HepG2 (cell line): Measurements from ENCODE around the gene CLDN15. TPM values are rescaled to one million over a fixed set of nuclear protein-coding genes. Genes with fewer than 3 reads are reported as not detected.

Source experiments
- CEBPG ChIP-seq: IDR thresholded peaks from 2 replicates; pipeline ENCODE4 v1.6.1; 2016
- CENPX ChIP-seq: sonication (generic); formaldehyde crosslinking; IDR thresholded peaks from 2 replicates; pipeline ENCODE4 v1.9.0; 2021; ENCODE audit warnings: mild to moderate bottlenecking, missing genetic modification reagents, moderate library complexity
- E2F2 ChIP-seq: sonication (generic); formaldehyde crosslinking; IDR thresholded peaks from 2 replicates; pipeline ENCODE4 v1.4.0; 2020; ENCODE audit warnings: missing genetic modification reagents, borderline replicate concordance
- ELF4 ChIP-seq: sonication (generic); formaldehyde crosslinking; IDR thresholded peaks from 2 replicates; pipeline ENCODE4 v1.5.0; 2020; ENCODE audit warnings: missing genetic modification reagents, mild to moderate bottlenecking, moderate library complexity, borderline replicate concordance
- ETV6 ChIP-seq: sonication (generic); formaldehyde crosslinking; conservative IDR thresholded peaks from 2 replicates; pipeline ENCODE4 v1.4.0; 2020; ENCODE audit warnings: missing genetic modification reagents
- FOSL1 ChIP-seq: sonication (generic); formaldehyde crosslinking; IDR thresholded peaks from 2 replicates; pipeline ENCODE4 v1.9.0; 2021; ENCODE audit warnings: missing genetic modification reagents, borderline replicate concordance
- GFI1 ChIP-seq: sonication (generic); formaldehyde crosslinking; IDR thresholded peaks from 2 replicates; pipeline ENCODE4 v1.5.0; 2020; ENCODE audit warnings: missing genetic modification reagents, mild to moderate bottlenecking, borderline replicate concordance
- JUNB ChIP-seq: sonication (generic); formaldehyde crosslinking; IDR thresholded peaks from 2 replicates; pipeline ENCODE4 v1.8.0; 2022; ENCODE audit warnings: missing genetic modification reagents, mild to moderate bottlenecking, borderline replicate concordance
- KDM2A ChIP-seq: sonication (generic); formaldehyde crosslinking; IDR thresholded peaks from 2 replicates; pipeline ENCODE4 v1.4.0; 2020; ENCODE audit warnings: low read depth, missing genetic modification reagents, borderline replicate concordance
- KDM3A ChIP-seq: IDR thresholded peaks from 2 replicates; pipeline ENCODE4 v1.6.1; 2018; ENCODE audit warnings: low read depth, missing compliant biosample characterization
- MEF2D ChIP-seq: sonication (generic); formaldehyde crosslinking; IDR thresholded peaks from 2 replicates; pipeline ENCODE4 v1.5.1; 2020; ENCODE audit warnings: mild to moderate bottlenecking, missing genetic modification reagents
- MIXL1 ChIP-seq: IDR thresholded peaks from 2 replicates; pipeline ENCODE4 v1.6.1; 2016
- NFKBIZ ChIP-seq: IDR thresholded peaks from 2 replicates; pipeline ENCODE4 v1.6.1; 2018; ENCODE audit warnings: missing genetic modification reagents, missing compliant biosample characterization
- ONECUT2 ChIP-seq: sonication (generic); formaldehyde crosslinking; IDR thresholded peaks from 2 replicates; pipeline ENCODE4 v1.4.0; 2020; ENCODE audit warnings: missing genetic modification reagents
- PAX8 ChIP-seq: sonication (generic); formaldehyde crosslinking; IDR thresholded peaks from 2 replicates; pipeline ENCODE4 v1.8.0; 2022; ENCODE audit warnings: mild to moderate bottlenecking, missing genetic modification reagents, borderline replicate concordance
- PCBP2 ChIP-seq: fragments of 200-400 bp; formaldehyde crosslinking; optimal IDR thresholded peaks from 2 replicates; pipeline ENCODE3; 2018; ENCODE audit warnings: low read length, low read depth; ENCODE audit not compliant: poor library complexity, severe bottlenecking
- SP1 ChIP-seq, 2 experiments: fragments of 450-650 bp in 1 of 2; sonication (generic) in 1 of 2; formaldehyde crosslinking in 1 of 2; IDR thresholded peaks; 2 replicates each; pipeline versions ENCODE4 v1.4.0 to v1.6.1; 2016 to 2020; ENCODE audit warnings: missing genetic modification reagents in 1 of 2
- SUZ12 ChIP-seq: fragments of 150-350 bp; IDR thresholded peaks from 2 replicates; pipeline ENCODE4 v1.6.1; 2014; ENCODE audit warnings: low read depth, low read length
- TCF7 ChIP-seq: sonication (generic); IDR thresholded peaks from 2 replicates; pipeline ENCODE4 v1.6.1; 2016; ENCODE audit warnings: antibody characterized with exemption, low read depth
- ZBTB2 ChIP-seq: sonication (generic); formaldehyde crosslinking; IDR thresholded peaks from 2 replicates; pipeline ENCODE4 v1.8.0; 2022; ENCODE audit warnings: low read depth, missing genetic modification reagents
- ZBTB33 ChIP-seq: sonication (generic); formaldehyde crosslinking; IDR thresholded peaks from 2 replicates; pipeline ENCODE4 v1.4.0; 2020; ENCODE audit warnings: missing genetic modification reagents
- ZFY ChIP-seq: sonication (generic); formaldehyde crosslinking; IDR thresholded peaks from 2 replicates; pipeline ENCODE4 v1.4.0; 2020; ENCODE audit warnings: missing genetic modification reagents
- ZNF30 ChIP-seq: sonication (generic); formaldehyde crosslinking; IDR thresholded peaks from 2 replicates; pipeline ENCODE4 v1.5.0; 2020; ENCODE audit warnings: mild to moderate bottlenecking, missing genetic modification reagents
- ZNF550 ChIP-seq: sonication (generic); formaldehyde crosslinking; IDR thresholded peaks from 2 replicates; pipeline ENCODE4 v1.4.0; 2020; ENCODE audit warnings: mild to moderate bottlenecking, missing genetic modification reagents, borderline replicate concordance
- ZNF570 ChIP-seq: sonication (generic); formaldehyde crosslinking; IDR thresholded peaks from 2 replicates; pipeline ENCODE4 v1.4.0; 2020; ENCODE audit warnings: mild to moderate bottlenecking, missing genetic modification reagents, borderline replicate concordance
- ZNF616 ChIP-seq: sonication (generic); formaldehyde crosslinking; IDR thresholded peaks from 2 replicates; pipeline ENCODE4 v1.5.0; 2020; ENCODE audit warnings: low read depth, mild to moderate bottlenecking, missing genetic modification reagents
- ZNF674 ChIP-seq: sonication (generic); formaldehyde crosslinking; IDR thresholded peaks from 2 replicates; pipeline ENCODE4 v1.5.0; 2020; ENCODE audit warnings: low read depth, mild to moderate bottlenecking, missing genetic modification reagents
- ZNF746 ChIP-seq: sonication (generic); formaldehyde crosslinking; IDR thresholded peaks from 2 replicates; pipeline ENCODE4 v1.8.0; 2022; ENCODE audit warnings: mild to moderate bottlenecking, missing genetic modification reagents
- ZNF761 ChIP-seq: sonication (generic); formaldehyde crosslinking; conservative IDR thresholded peaks from 2 replicates; pipeline ENCODE4 v1.4.0; 2020; ENCODE audit warnings: mild to moderate bottlenecking, missing genetic modification reagents
- ZSCAN9 ChIP-seq: IDR thresholded peaks from 2 replicates; pipeline ENCODE4 v1.6.1; 2016; ENCODE audit warnings: borderline replicate concordance
- polyA plus RNA-seq, 8 experiments: library from polyadenylated mRNA; depleted of rRNA in 3 of 8; stranded (reverse) in 7 of 8; unstranded in 1 of 8; fragments of >200 nt; fragmentation: Illumina TruSeq in 4 of 8; extraction: Trizol in 4 of 8; gene quantifications; 2 replicates each; pipeline versions ENCODE4 v1.2.1 to v1.2.3, GENCODE V29; 2011 to 2016; ENCODE audit warnings: low read depth in 4 of 8, missing spikeins in 1 of 8, mixed read lengths in 1 of 8; ENCODE audit not compliant: insufficient read depth in 1 of 8
- total RNA-seq, 5 experiments: library from RNA; depleted of rRNA; stranded (reverse); fragments of >200 nt; fragmentation: Illumina TruSeq; extraction: Trizol; gene quantifications; 2 replicates each; pipeline ENCODE4 v1.2.3, GENCODE V29; 2016; ENCODE audit warnings: low read depth in 1 of 5

The CLDN15 gene
- total and polyA plus RNA-seq, 2 of the 13 experiments (the other 11 are each of a cell fraction or from before 2014, with no cell fraction given) = 7.1 to 17.8 TPM

GRCh38 chr7:101216860-101217387 is 20.7 kb downstream of the CLDN15 start (continued):
- TF ChIP-seq ZNF550 (CRISPR knock-in tag) = no peak
- no peak for TF ChIP-seq E2F2 (CRISPR knock-in tag)
- no peak for TF ChIP-seq ZNF746 (CRISPR knock-in tag)
- TF ChIP-seq ONECUT2 (CRISPR knock-in tag) = no peak
- no peak for TF ChIP-seq CEBPG (CRISPR knock-in tag)
- no peak for TF ChIP-seq FOSL1 (CRISPR knock-in tag)
- TF ChIP-seq KDM2A (CRISPR knock-in tag) = no peak
- TF ChIP-seq NFKBIZ (CRISPR knock-in tag) = no peak
- TF ChIP-seq ZNF570 (CRISPR knock-in tag) = no peak
- no peak for TF ChIP-seq ZNF674 (CRISPR knock-in tag)
- TF ChIP-seq JUNB (CRISPR knock-in tag) = no peak
- no peak for TF ChIP-seq ZBTB2 (CRISPR knock-in tag)
- no peak for TF ChIP-seq ZBTB33
- TF ChIP-seq ELF4 (CRISPR knock-in tag) = no peak
- no peak for TF ChIP-seq SP1 (IDR thresholded peaks at IDR 0.05)
- no peak for TF ChIP-seq SP1 (CRISPR knock-in tag; IDR thresholded peaks at IDR 0.05)
- no peak for TF ChIP-seq CENPX (CRISPR knock-in tag)
- no peak; the same call in 1 of the 2 replicates for TF ChIP-seq ZFY (CRISPR knock-in tag)
- TF ChIP-seq TCF7 = no peak
- TF ChIP-seq MEF2D (CRISPR knock-in tag) = no peak
- TF ChIP-seq ETV6 = no peak
- no peak for TF ChIP-seq KDM3A
- no peak for TF ChIP-seq ZNF30 (CRISPR knock-in tag)
- no peak for TF ChIP-seq ZSCAN9 (CRISPR knock-in tag)
- no peak for TF ChIP-seq ZNF616 (CRISPR knock-in tag)
- TF ChIP-seq PAX8 = no peak; the same call in 1 of the 2 replicates
- TF ChIP-seq ZNF761 = no peak
- no peak for TF ChIP-seq PCBP2
- TF ChIP-seq GFI1 (CRISPR knock-in tag) = no peak
- no peak for TF ChIP-seq SUZ12
- no peak for TF ChIP-seq MIXL1 (CRISPR knock-in tag)
